Thymus (tissue), 11 donors: ENCODE results near the gene ALDH3B1. TPM values are rescaled to one million over a fixed set of nuclear protein-coding genes. Genes with fewer than 3 reads are reported as not detected.

Experiments
- DNase-seq, 9 donors: peaks; one replicate each; pipeline ENCODE4 v3.0.0-alpha.2; 2013; ENCODE audit warnings: low spot score in 9 of 9, low read depth in 6 of 9, missing footprints in 1 of 9
- H3K27ac ChIP-seq, 2 donors: one replicate each; pipeline ENCODE4 v1.5.1; 2013; ENCODE audit warnings: control low read depth in 1 of 2, low read depth in 1 of 2, low read length in 1 of 2, mild to moderate bottlenecking in 1 of 2, moderate library complexity in 1 of 2
- H3K27me3 ChIP-seq, 2 donors: one replicate each; pipeline ENCODE4 v1.5.1; 2013; ENCODE audit warnings: low read length in 1 of 2; ENCODE audit not compliant: control insufficient read depth in 2 of 2, insufficient read depth in 1 of 2
- H3K36me3 ChIP-seq, 2 donors: one replicate each; pipeline ENCODE4 v1.5.1; 2013; ENCODE audit warnings: low read length in 1 of 2, mild to moderate bottlenecking in 1 of 2, moderate library complexity in 1 of 2; ENCODE audit not compliant: control insufficient read depth in 2 of 2, insufficient read depth in 2 of 2
- H3K4me1 ChIP-seq, 2 donors: one replicate each; pipeline ENCODE4 v1.5.1; 2013; ENCODE audit warnings: low read length in 2 of 2; ENCODE audit not compliant: control insufficient read depth in 2 of 2, insufficient read depth in 2 of 2
- H3K4me3 ChIP-seq, 2 donors: one replicate each; pipeline ENCODE4 v1.5.1; 2013; ENCODE audit warnings: low read length in 2 of 2, control low read depth in 1 of 2, mild to moderate bottlenecking in 1 of 2
- H3K9me3 ChIP-seq, 2 donors: one replicate each; pipeline ENCODE4 v1.5.1; 2013; ENCODE audit warnings: low read length in 1 of 2, mild to moderate bottlenecking in 1 of 2; ENCODE audit not compliant: control insufficient read depth in 2 of 2, insufficient read depth in 1 of 2
- WGBS: extraction: QIAGEN DNeasy Blood & Tissue Kit; methylation state at CpG from one replicate; pipeline ENCODE4 v1.1.7; 2013; 5-methylcytosine and 5-hydroxymethylcytosine counted together
- polyA plus RNA-seq: library from polyadenylated mRNA; stranded (reverse); fragments of 200-250 nt; gene quantifications from one replicate; pipeline ENCODE4 v1.2.3, GENCODE V29; 2013
- total RNA-seq: library from RNA; stranded (reverse); fragments of 120-200 nt; gene quantifications from one replicate; pipeline ENCODE4 v1.2.4, GENCODE V29; 2013
- donor health status: healthy.

ALDH3B1 gene
- total and polyA plus RNA-seq, 2 donors = 1.3 to 3.9 TPM

DNA sequence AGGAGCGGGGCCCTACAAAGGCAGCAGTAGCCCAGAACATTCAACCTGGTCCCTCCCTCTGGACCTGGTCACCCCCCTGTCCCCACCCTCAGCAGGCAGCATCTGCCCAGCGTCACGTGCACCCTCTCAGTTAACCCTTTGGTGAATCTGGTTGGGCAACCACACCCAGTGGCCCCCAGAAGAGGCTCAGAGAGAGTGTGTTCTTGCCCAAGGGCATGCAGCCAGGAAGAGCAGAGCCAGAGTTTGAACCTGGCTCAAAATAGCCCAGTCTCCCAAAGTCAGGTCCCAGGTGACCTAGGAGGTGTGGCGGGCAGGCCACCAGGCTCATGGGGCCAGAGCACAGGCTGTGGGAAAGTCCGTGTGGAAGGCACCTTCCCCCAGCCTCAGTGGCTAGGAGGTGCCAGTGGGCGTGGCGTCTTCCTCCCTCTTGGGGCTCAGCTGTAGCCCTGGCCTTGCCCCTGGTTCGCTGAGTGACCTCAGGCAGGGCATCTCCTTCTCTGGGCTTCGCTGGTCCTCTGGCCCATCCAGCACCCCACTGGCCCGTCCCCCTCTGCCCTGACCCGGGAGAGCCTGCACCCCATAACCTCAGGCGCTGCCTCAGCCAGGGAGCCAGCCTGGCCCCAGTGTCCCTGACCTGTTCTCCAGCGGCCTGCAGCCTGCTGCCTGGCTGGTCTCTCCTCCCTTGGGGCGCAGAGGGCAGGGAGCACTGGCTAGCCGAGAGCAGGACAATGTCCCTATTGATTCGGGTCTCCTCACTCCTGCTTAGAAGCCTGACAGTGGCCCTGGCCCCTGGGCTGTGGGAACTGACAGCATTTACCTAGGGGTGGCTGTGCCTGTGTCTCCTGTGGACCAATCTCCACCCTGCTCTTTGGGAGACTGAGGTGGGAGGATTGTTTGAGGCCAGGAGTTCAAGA is 7.0 kb downstream of the ALDH3B1 start:
- Histone ChIP-seq H3K27me3 (no peaks in the 10 kb centered on the region), H3K4me1 (no peaks in the 10 kb centered on the region), H3K4me3 (no peak overlapping the region), H3K27ac (no peak overlapping the region), H3K36me3 (no peaks in the 10 kb centered on the region), H3K9me3 (no peaks in the 10 kb centered on the region)
- DNase-seq = no peak
- 87% methylated on average over 16 of the region's 16 CpGs for WGBS

DNA sequence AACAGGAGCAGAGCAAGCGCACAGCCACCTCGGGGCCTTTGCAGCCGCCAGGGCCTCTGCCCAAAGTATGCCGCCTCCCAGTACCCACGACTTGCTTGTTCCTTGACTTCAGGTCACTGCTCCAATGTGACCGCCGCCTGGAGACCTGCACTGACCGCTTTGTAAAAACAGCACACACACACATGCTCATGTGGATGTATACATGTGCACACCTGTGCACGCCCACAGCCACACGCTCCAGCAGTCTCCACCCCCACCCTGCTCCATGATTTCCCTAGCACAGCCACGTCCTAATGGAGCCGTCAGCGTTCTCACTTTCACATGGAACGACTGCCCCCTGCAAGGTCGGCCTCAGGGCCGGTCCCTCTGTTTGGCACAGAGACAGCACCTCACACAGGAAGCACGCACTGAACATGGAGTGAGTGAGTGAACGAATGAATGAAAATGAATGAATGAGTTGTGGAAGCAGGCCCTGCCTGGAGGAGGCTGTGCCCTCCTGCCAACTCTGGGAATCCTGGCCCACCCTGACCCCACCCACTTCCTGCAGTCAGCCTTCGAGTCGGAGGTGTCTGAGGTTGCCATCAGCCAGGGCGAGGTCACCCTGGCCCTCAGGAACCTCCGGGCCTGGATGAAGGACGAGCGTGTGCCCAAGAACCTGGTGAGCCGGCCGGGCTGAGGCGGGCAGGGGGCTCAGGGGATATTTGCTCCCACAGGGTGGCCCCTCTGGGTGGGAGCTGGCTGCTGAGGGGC is 8.0 kb downstream of the ALDH3B1 start:
- no peaks in the 10 kb centered on the region for H3K4me1 ChIP-seq
- H3K9me3 ChIP-seq = no peaks in the 10 kb centered on the region
- no peaks in the 10 kb centered on the region for H3K27me3 ChIP-seq
- WGBS = 94% methylated on average over 27 of the region's 27 CpGs
- H3K4me3 ChIP-seq = no peak overlapping the region
- H3K27ac ChIP-seq = no peak overlapping the region
- no peak for DNase-seq
- no peaks in the 10 kb centered on the region for H3K36me3 ChIP-seq

DNA sequence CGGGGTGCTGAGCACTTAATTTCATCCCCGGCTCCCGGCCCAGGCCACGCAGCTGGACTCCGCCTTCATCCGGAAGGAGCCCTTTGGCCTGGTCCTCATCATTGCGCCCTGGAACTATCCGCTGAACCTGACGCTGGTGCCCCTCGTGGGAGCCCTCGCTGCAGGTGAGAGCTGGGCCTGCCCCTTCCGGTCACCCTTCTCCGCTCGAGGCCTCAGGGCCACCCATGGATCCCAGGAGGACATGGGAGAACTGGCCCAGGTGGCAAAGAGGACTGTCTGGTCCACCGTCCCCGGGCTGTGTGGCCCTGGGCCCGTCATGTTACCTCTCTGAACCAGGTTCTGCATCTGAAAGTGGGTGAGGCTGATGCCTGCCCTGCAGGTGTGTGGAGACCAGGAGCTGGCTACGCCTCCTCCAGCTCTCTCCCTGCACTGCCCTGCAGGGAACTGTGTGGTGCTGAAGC is 8.6 kb downstream of the ALDH3B1 start:
- no peak for DNase-seq
- no peaks in the 10 kb centered on the region for H3K27me3 ChIP-seq
- H3K27ac ChIP-seq = no peak overlapping the region
- H3K36me3 ChIP-seq = no peaks in the 10 kb centered on the region
- H3K4me3 ChIP-seq = no peak overlapping the region
- H3K4me1 ChIP-seq = no peaks in the 10 kb centered on the region
- 98% methylated on average over 18 of the region's 18 CpGs for WGBS
- H3K9me3 ChIP-seq = no peaks in the 10 kb centered on the region

DNA sequence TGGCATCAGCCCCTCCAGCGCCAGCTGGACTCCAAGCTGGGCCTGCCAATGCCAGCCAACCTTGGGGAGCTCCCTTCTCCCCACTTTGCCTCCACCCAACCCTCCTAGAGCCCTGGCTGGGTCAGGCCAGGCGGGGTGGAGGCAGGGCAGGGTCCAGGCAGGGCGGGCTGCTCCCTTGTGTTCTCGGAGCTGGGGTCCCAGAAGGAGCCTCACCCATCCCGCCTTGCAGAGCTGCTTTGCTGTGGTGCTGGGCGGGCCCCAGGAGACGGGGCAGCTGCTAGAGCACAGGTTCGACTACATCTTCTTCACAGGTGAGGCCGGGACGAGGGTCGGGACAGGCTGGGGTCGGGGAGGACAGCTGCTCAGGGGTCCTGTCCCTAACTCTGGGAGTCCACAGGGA is 9.4 kb downstream of the ALDH3B1 start:
- DNase-seq = no peak
- Histone ChIP-seq H3K4me3 (no peak overlapping the region), H3K27ac (no peak overlapping the region)

DNA sequence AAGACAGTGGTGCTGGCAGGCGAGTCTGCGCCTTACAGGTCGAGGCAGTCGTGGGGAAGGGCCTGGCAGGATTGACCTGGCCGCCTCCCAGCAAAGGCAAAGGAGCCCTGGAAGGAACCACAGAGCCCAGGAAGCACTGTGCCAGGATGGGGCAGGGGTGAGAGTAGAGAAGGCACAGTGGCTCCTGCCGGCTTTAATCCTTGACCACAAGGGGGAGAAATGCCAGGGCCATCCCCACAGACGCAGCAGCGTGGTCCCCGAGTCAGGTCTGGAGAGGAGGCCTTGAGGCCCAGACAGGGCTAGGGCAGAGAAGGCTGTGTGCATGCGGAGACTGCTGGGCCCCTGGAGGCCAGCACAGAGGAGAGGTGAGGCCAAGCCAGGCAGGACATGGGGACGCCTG is 10.4 kb downstream of the ALDH3B1 start:
- WGBS = 79% methylated on average over 11 of the region's 11 CpGs
- Histone ChIP-seq H3K36me3 (no peaks in the 10 kb centered on the region), H3K27ac (no peak overlapping the region), H3K4me1 (no peaks in the 10 kb centered on the region), H3K27me3 (no peaks in the 10 kb centered on the region), H3K4me3 (no peak overlapping the region), H3K9me3 (peaks cover 0 to 7% of the 10 kb centered on the region in 2 donors)
- no peak for DNase-seq

More for the DNA sequence above, 9.4 kb downstream of the ALDH3B1 start:
- H3K9me3 ChIP-seq = peaks cover 0 to 3% of the 10 kb centered on the region in 2 donors
- H3K4me1 ChIP-seq = no peaks in the 10 kb centered on the region
- H3K36me3 ChIP-seq = no peaks in the 10 kb centered on the region
- no peaks in the 10 kb centered on the region for H3K27me3 ChIP-seq
- WGBS = 96% methylated on average over 12 of the region's 12 CpGs

DNA sequence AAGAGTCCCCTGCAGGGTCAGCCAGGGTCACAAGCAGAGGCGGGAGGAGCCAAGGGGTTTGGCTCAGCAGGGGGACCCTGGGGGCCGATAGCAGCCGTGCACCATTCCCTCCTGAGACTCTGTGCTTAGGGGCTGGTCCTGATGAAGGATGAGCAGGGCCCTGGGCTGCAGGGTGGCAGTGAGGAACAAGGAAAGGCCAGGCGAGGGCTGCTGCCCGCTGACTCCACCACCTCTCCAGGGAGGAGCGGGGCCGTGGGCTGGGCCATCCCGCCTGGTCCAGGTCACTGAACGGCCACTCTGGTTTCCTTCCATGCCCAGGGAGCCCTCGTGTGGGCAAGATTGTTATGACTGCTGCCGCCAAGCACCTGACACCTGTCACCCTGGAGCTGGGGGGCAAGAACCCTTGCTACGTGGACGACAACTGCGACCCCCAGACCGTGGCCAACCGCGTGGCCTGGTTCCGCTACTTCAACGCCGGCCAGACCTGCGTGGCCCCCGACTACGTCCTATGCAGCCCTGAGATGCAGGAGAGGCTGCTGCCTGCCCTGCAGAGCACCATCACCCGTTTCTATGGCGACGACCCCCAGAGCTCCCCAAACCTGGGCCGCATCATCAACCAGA is 11.2 kb downstream of the ALDH3B1 start:
- WGBS = 90% methylated on average over 27 of the region's 27 CpGs
- Histone ChIP-seq H3K36me3 (no peaks in the 10 kb centered on the region), H3K27ac (no peak overlapping the region), H3K27me3 (no peaks in the 10 kb centered on the region), H3K4me1 (peaks cover 0 to under 1% of the 10 kb centered on the region in 2 donors), H3K9me3 (peaks cover 0 to 7% of the 10 kb centered on the region in 2 donors), H3K4me3 (no peak overlapping the region)
- DNase-seq = no peak

DNA sequence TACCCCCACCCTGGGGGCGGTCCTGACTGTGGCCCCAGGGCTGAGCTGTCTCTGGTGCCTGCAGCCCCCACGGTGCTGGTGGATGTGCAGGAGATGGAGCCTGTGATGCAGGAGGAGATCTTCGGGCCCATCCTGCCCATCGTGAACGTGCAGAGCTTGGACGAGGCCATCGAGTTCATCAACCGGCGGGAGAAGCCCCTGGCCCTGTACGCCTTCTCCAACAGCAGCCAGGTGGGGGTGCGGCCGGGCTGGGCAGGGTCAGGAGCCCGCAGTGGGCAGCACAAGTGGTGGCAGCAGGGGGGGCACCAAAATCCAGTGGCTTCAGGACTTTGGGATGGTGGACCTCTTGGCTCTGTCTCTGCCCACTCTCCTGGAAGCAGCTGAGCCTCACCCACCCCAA is 12.4 kb downstream of the ALDH3B1 start:
- peaks cover 0 to 7% of the 10 kb centered on the region in 2 donors for H3K9me3 ChIP-seq
- H3K4me1 ChIP-seq = peaks cover 0 to 4% of the 10 kb centered on the region in 2 donors
- H3K4me3 ChIP-seq = no peak overlapping the region
- H3K36me3 ChIP-seq = no peaks in the 10 kb centered on the region
- 92% methylated on average over 13 of the region's 13 CpGs for WGBS
- no peak for DNase-seq
- no peak overlapping the region for H3K27ac ChIP-seq
- no peaks in the 10 kb centered on the region for H3K27me3 ChIP-seq

DNA sequence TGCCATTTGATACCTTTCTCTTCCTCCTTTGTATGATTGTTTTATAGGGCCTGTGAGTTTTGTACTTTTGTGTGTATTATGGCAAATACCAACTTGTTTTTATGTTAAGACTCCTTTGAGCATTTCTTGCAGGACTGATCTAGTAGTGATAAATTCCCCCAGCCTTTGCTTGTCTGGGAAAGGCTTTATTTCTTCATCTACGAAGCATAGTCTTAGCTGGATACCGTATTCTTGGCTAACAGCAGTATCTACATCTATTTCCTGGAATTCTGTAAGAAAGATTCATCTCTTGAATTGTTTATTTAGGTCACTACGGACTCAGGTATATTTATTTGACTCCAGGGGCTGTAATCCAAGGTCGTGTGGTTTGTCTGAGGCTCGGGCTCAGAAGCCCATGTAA is 14.4 kb downstream of the ALDH3B1 start:
- no peak overlapping the region for H3K27ac ChIP-seq
- over 99% methylated on average over 5 of the region's 5 CpGs for WGBS
- H3K4me3 ChIP-seq = no peak overlapping the region
- peaks cover 0 to 11% of the 10 kb centered on the region in 2 donors for H3K9me3 ChIP-seq
- H3K4me1 ChIP-seq = peaks cover under 1 to 7% of the 10 kb centered on the region in 2 donors
- no peak for DNase-seq
- H3K27me3 ChIP-seq = no peaks in the 10 kb centered on the region
- H3K36me3 ChIP-seq = no peaks in the 10 kb centered on the region

DNA sequence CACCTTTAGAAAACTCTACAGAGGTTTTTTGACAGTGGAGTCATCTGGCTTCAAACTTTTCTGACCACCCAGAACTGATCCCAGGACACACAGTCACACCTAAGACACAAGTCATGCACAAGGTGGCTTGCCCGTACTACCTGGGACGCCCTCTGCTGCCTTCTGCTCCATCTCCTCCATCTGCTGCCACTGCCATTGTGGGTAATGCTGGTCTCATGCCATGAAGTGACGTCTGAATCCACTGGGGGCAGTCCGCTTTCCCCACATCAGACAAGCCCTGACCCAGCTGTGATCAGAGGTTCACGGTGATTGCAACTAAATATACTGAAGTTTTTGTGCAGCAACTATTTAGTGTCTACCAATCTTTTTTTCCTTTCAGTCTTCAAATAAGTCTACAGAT is 14.9 kb downstream of the ALDH3B1 start:
- Histone ChIP-seq H3K27ac (no peak overlapping the region), H3K4me3 (no peak overlapping the region), H3K9me3 (peaks cover 0 to 15% of the 10 kb centered on the region in 2 donors), H3K27me3 (no peaks in the 10 kb centered on the region), H3K36me3 (no peaks in the 10 kb centered on the region), H3K4me1 (peaks cover 3 to 13% of the 10 kb centered on the region in 2 donors)
- WGBS = 72% methylated on average over 5 of the region's 5 CpGs
- DNase-seq = no peak
